GM12872 (cell line): ENCODE measurements around the gene TCF4.

Source experiments
- CTCF ChIP-seq: IDR thresholded peaks from 3 replicates; pipeline ENCODE4 v1.5.1; 2011; ENCODE audit warnings: low read depth, mild to moderate bottlenecking, low read length, moderate library complexity; ENCODE audit not compliant: insufficient read depth

Gene TCF4

GRCh38 chr18:55491616-55492015 lies 96.4 kb downstream of the TCF4 start:
- TF ChIP-seq CTCF: no peak

GRCh38 chr18:55489034-55489986 lies 98.7 kb downstream of the TCF4 start:
- TF ChIP-seq CTCF: no peak

- TF ChIP-seq CTCF: no peak
Measured at GRCh38 chr18:55488473-55488872, 99.5 kb downstream of the TCF4 start.

GRCh38 chr18:55487997-55488396 lies 100.0 kb downstream of the TCF4 start:
- no peak for TF ChIP-seq CTCF

- TF ChIP-seq CTCF: no peak
Measured at GRCh38 chr18:55486936-55487335, 101.1 kb downstream of the TCF4 start.

- TF ChIP-seq CTCF: no peak
Measured at GRCh38 chr18:55485666-55486065, 102.3 kb downstream of the TCF4 start.

- TF ChIP-seq CTCF: no peak
Measured at GRCh38 chr18:55484773-55485172, 103.2 kb downstream of the TCF4 start.
